DOHH2 (cell line): ENCODE measurements around the gene ADAP1.

Experiments
- H3F3A ChIP-seq: fragments of 200-600 bp; sonication (generic), shearing (Covaris generic); 2 replicates; pipeline ENCODE4 v1.6.0; 2016; ENCODE audit warnings: antibody characterized with exemption, mild to moderate bottlenecking; ENCODE audit not compliant: control insufficient read depth, insufficient read depth
- H3K27ac ChIP-seq: fragments of 200-600 bp; sonication (generic); 2 replicates; pipeline ENCODE4 v1.5.1; 2014; ENCODE audit warnings: low read depth, mild to moderate bottlenecking, low read length, moderate library complexity
- H3K27me3 ChIP-seq: fragments of 200-600 bp; sonication (generic); 2 replicates; pipeline ENCODE4 v1.6.1; 2014; ENCODE audit warnings: mild to moderate bottlenecking, low read length, mixed read lengths; ENCODE audit not compliant: control insufficient read depth
- H3K36me3 ChIP-seq: fragments of 200-600 bp; sonication (generic); 2 replicates; pipeline ENCODE4 v1.6.1; 2014; ENCODE audit warnings: mild to moderate bottlenecking, low read length, moderate library complexity, mixed read lengths; ENCODE audit not compliant: control insufficient read depth
- H3K4me1 ChIP-seq: fragments of 200-600 bp; sonication (generic); 2 replicates; pipeline ENCODE4 v1.6.1; 2014; ENCODE audit warnings: mild to moderate bottlenecking, low read length, mixed read lengths; ENCODE audit not compliant: control insufficient read depth
- H3K4me2 ChIP-seq: fragments of 200-600 bp; sonication (generic); 2 replicates; pipeline ENCODE4 v1.6.0; 2014; ENCODE audit warnings: mild to moderate bottlenecking, low read length, moderate library complexity
- H3K4me3 ChIP-seq: fragments of 200-600 bp; sonication (generic); 2 replicates; pipeline ENCODE4 v1.5.1; 2014; ENCODE audit warnings: mild to moderate bottlenecking, low read length, mixed read lengths
- H3K79me2 ChIP-seq: fragments of 200-600 bp; sonication (generic); 2 replicates; pipeline ENCODE4 v1.6.1; 2014; ENCODE audit warnings: mild to moderate bottlenecking, low read length, mixed read lengths; ENCODE audit not compliant: control insufficient read depth
- H3K9me2 ChIP-seq: fragments of 200-600 bp; sonication (generic); replicated peaks from 2 replicates; pipeline ENCODE4 v1.6.1; 2014; ENCODE audit warnings: mild to moderate bottlenecking, low read length, mixed read lengths; ENCODE audit not compliant: control insufficient read depth
- H3K9me3 ChIP-seq: fragments of 200-600 bp; sonication (generic); 2 replicates; pipeline ENCODE4 v1.6.1; 2014; ENCODE audit warnings: antibody characterized with exemption, low read length, mixed read lengths; ENCODE audit not compliant: control insufficient read depth, insufficient read depth
- H4K20me1 ChIP-seq: fragments of 200-600 bp; sonication (generic); 2 replicates; pipeline ENCODE4 v1.6.0; 2014; ENCODE audit warnings: low read depth, mild to moderate bottlenecking, antibody characterized with exemption, low read length, moderate library complexity; ENCODE audit not compliant: control insufficient read depth, insufficient read depth
- EZH2phosphoT487 ChIP-seq: fragments of 200-600 bp; sonication (generic); IDR thresholded peaks from 2 replicates; pipeline ENCODE4 v1.6.1; 2017; ENCODE audit warnings: borderline replicate concordance, mild to moderate bottlenecking, antibody characterized with exemption, low read length, moderate library complexity, mixed read lengths
- TF ChIP-seq, protein P1 (sequence below): fragments of 200-600 bp; sonication (generic); IDR thresholded peaks from one replicate; pipeline ENCODE4 v1.5.1; 2014; ENCODE audit warnings: antibody characterized with exemption, mild to moderate bottlenecking, low read depth, low read length; ENCODE audit not compliant: poor library complexity, severe bottlenecking

The ADAP1 gene

GRCh38 chr7:921071-921461 lies 33.4 kb downstream of the ADAP1 start:
- H3K4me3 ChIP-seq = no peak overlapping the region
- H3K4me2 ChIP-seq = no peak overlapping the region
- peaks cover 28% of the 10 kb centered on the region for H3K4me1 ChIP-seq

GRCh38 chr7:920351-921070 lies 34.0 kb downstream of the ADAP1 start:
- no peak overlapping the region for H3K4me3 ChIP-seq
- no peak for TF ChIP-seq EZH2phosphoT487
- TF ChIP-seq, protein P1, sequence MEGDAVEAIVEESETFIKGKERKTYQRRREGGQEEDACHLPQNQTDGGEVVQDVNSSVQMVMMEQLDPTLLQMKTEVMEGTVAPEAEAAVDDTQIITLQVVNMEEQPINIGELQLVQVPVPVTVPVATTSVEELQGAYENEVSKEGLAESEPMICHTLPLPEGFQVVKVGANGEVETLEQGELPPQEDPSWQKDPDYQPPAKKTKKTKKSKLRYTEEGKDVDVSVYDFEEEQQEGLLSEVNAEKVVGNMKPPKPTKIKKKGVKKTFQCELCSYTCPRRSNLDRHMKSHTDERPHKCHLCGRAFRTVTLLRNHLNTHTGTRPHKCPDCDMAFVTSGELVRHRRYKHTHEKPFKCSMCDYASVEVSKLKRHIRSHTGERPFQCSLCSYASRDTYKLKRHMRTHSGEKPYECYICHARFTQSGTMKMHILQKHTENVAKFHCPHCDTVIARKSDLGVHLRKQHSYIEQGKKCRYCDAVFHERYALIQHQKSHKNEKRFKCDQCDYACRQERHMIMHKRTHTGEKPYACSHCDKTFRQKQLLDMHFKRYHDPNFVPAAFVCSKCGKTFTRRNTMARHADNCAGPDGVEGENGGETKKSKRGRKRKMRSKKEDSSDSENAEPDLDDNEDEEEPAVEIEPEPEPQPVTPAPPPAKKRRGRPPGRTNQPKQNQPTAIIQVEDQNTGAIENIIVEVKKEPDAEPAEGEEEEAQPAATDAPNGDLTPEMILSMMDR = no peak
- no peaks in the 10 kb centered on the region for H3K36me3 ChIP-seq
- H3K9me3 ChIP-seq = no peaks in the 10 kb centered on the region
- H3K9me2 ChIP-seq = no peaks in the 10 kb centered on the region
- no peaks in the 10 kb centered on the region for H4K20me1 ChIP-seq
- H3K27ac ChIP-seq = no peak overlapping the region
- no peaks in the 10 kb centered on the region for H3K79me2 ChIP-seq
- H3K4me2 ChIP-seq = no peak overlapping the region
- H3K4me1 ChIP-seq = peaks cover 28% of the 10 kb centered on the region
- no peaks in the 10 kb centered on the region; the same call in 1 of the 2 replicates for H3F3A ChIP-seq
- peaks cover 48% of the 10 kb centered on the region for H3K27me3 ChIP-seq

More at GRCh38 chr7:921071-921461, 33.4 kb downstream of the ADAP1 start:
- H3K79me2 ChIP-seq = no peaks in the 10 kb centered on the region
- H3K9me3 ChIP-seq = no peaks in the 10 kb centered on the region
- H3K36me3 ChIP-seq = no peaks in the 10 kb centered on the region
- H4K20me1 ChIP-seq = no peaks in the 10 kb centered on the region
- no peak overlapping the region for H3K27ac ChIP-seq
- peaks cover 53% of the 10 kb centered on the region for H3K27me3 ChIP-seq
- H3F3A ChIP-seq = no peaks in the 10 kb centered on the region; the same call in 1 of the 2 replicates
- TF ChIP-seq, protein P1 = no peak
- TF ChIP-seq EZH2phosphoT487 = no peak
- H3K9me2 ChIP-seq = no peaks in the 10 kb centered on the region

GRCh38 chr7:919924-920341 lies 34.5 kb downstream of the ADAP1 start:
- Histone ChIP-seq H3K4me3 (no peak overlapping the region), H3K4me1 (peaks cover 26% of the 10 kb centered on the region), H3K9me2 (no peaks in the 10 kb centered on the region), H3K4me2 (no peak overlapping the region), H3K36me3 (no peaks in the 10 kb centered on the region), H3K79me2 (no peaks in the 10 kb centered on the region), H3F3A (no peaks in the 10 kb centered on the region; the same call in 1 of the 2 replicates), H4K20me1 (no peaks in the 10 kb centered on the region), H3K9me3 (no peaks in the 10 kb centered on the region), H3K27me3 (peaks cover 44% of the 10 kb centered on the region), H3K27ac (no peak overlapping the region)
- TF ChIP-seq, protein P1 = no peak
- TF ChIP-seq EZH2phosphoT487 = no peak
